Peyer's patch (tissue), 4 donors: ENCODE measurements around the gene CDK15.

Experiments
- POLR2A ChIP-seq, 2 donors: fragments of 450-650 bp; IDR thresholded peaks; one replicate each; pipeline ENCODE4 v1.5.1; 2017; ENCODE audit warnings: antibody characterized with exemption in 2 of 2, mild to moderate bottlenecking in 2 of 2, moderate library complexity in 2 of 2
- TF ChIP-seq, protein P1 (sequence below), 6 experiments: fragments of 450-650 bp in 4 of 6; fragments of 200-600 bp in 2 of 6; sonication (generic) in 1 of 6; IDR thresholded peaks; one replicate each; pipeline ENCODE4 v1.5.1; 2017 to 2019; ENCODE audit warnings: antibody characterized with exemption in 6 of 6, mild to moderate bottlenecking in 3 of 6, moderate library complexity in 1 of 6

DNA sequence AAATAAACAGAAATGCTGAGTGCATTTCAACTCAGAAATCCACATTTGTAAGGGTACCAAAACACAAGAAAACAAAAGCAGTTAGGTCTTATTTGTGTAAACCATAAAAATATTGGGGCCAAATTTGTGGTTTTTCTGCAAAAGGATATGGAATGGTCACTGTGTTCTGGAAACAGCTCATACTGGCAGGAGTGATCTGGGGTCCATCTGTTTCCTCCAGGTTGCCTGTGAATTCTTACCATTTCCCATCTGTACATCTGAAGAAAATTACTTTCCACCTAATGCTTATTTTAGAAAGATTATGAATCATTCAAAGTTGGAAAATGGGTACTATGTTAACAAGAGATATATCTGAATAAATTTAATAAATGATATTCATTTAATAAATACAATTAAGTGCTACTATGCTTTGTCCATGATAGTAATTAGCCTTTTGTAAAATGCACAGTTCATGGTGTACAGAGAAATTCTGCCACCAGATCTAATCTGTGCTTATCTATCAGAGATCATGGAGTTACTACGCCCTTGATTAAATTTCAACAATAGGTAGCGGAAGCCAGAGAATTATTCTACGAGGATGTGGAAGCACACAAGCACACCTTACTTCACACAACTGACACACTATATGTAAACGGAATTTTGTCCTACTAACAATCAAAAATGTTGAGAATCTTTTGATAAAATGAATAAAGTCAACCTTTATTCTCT, 36.5 kb upstream of the CDK15 start:
- TF ChIP-seq, protein P1, sequence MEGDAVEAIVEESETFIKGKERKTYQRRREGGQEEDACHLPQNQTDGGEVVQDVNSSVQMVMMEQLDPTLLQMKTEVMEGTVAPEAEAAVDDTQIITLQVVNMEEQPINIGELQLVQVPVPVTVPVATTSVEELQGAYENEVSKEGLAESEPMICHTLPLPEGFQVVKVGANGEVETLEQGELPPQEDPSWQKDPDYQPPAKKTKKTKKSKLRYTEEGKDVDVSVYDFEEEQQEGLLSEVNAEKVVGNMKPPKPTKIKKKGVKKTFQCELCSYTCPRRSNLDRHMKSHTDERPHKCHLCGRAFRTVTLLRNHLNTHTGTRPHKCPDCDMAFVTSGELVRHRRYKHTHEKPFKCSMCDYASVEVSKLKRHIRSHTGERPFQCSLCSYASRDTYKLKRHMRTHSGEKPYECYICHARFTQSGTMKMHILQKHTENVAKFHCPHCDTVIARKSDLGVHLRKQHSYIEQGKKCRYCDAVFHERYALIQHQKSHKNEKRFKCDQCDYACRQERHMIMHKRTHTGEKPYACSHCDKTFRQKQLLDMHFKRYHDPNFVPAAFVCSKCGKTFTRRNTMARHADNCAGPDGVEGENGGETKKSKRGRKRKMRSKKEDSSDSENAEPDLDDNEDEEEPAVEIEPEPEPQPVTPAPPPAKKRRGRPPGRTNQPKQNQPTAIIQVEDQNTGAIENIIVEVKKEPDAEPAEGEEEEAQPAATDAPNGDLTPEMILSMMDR (IDR thresholded peaks at IDR 0.05): no peak
- no peak for TF ChIP-seq POLR2A (IDR thresholded peaks at IDR 0.05)
